Neural progenitor cell (in vitro differentiated cells): ENCODE data around the gene GULP1. TPM values are rescaled to one million over a fixed set of nuclear protein-coding genes. Genes with fewer than 3 reads are reported as not detected.

Source experiments
- DNase-seq: peaks from one replicate; pipeline ENCODE4 v3.0.0-alpha.2; 2016; ENCODE audit warnings: low spot score
- H2AFZ ChIP-seq: fragments of 200-600 bp; sonication (generic); replicated peaks from 2 replicates; pipeline ENCODE4 v1.6.1; 2016; ENCODE audit warnings: antibody characterized with exemption
- H3F3A ChIP-seq: fragments of 200-600 bp; sonication (generic); 2 replicates; pipeline ENCODE4 v1.6.1; 2016; ENCODE audit warnings: antibody characterized with exemption, low read depth
- H3K27ac ChIP-seq: fragments of 200-600 bp; sonication (generic); 2 replicates; pipeline ENCODE4 v1.5.1; 2016; ENCODE audit warnings: mild to moderate bottlenecking
- H3K27me3 ChIP-seq: fragments of 200-600 bp; sonication (generic); 2 replicates; pipeline ENCODE4 v1.6.1; 2016; ENCODE audit warnings: mild to moderate bottlenecking, moderate library complexity
- H3K36me3 ChIP-seq: fragments of 200-600 bp; sonication (generic); 2 replicates; pipeline ENCODE4 v1.5.1; 2016
- H3K4me1 ChIP-seq: fragments of 200-600 bp; sonication (generic); 2 replicates; pipeline ENCODE4 v1.6.1; 2016; ENCODE audit warnings: mixed run types
- H3K4me2 ChIP-seq: fragments of 200-600 bp; sonication (generic); 2 replicates; pipeline ENCODE4 v1.6.1; 2016
- H3K4me3 ChIP-seq: fragments of 200-600 bp; sonication (generic); 2 replicates; pipeline ENCODE4 v1.5.1; 2016
- H3K79me2 ChIP-seq: fragments of 200-600 bp; sonication (generic); 2 replicates; pipeline ENCODE4 v1.6.1; 2016; ENCODE audit warnings: low read depth
- H3K9ac ChIP-seq: fragments of 200-600 bp; sonication (generic); 2 replicates; pipeline ENCODE4 v1.6.1; 2016
- H3K9me3 ChIP-seq: fragments of 200-600 bp; sonication (generic); 2 replicates; pipeline ENCODE4 v1.5.1; 2016; ENCODE audit warnings: low read depth
- H4K20me1 ChIP-seq: fragments of 200-600 bp; sonication (generic); 2 replicates; pipeline ENCODE4 v1.6.1; 2016; ENCODE audit warnings: low read depth
- H3K27ac Mint-ChIP-seq: 3 replicates; pipeline ENCODE4 v1.8.0; 2021; ENCODE audit warnings: mixed read lengths
- H3K27me3 Mint-ChIP-seq: 2 replicates; pipeline ENCODE4 v1.8.0; 2022; ENCODE audit warnings: low read depth, mild to moderate bottlenecking, inconsistent platforms, moderate library complexity, mixed read lengths; ENCODE audit not compliant: insufficient read depth
- H3K36me3 Mint-ChIP-seq: 3 replicates; pipeline ENCODE4 v1.8.0; 2021; ENCODE audit warnings: mixed read lengths
- H3K4me1 Mint-ChIP-seq: 3 replicates; pipeline ENCODE4 v1.8.0; 2021; ENCODE audit warnings: mixed read lengths
- H3K4me3 Mint-ChIP-seq: 3 replicates; pipeline ENCODE4 v1.8.0; 2021; ENCODE audit warnings: mild to moderate bottlenecking, moderate library complexity, mixed read lengths
- H3K9me3 Mint-ChIP-seq: 3 replicates; pipeline ENCODE4 v1.8.0; 2020; ENCODE audit warnings: mixed read lengths
- CTCF ChIP-seq: fragments of 200-600 bp; sonication (generic); IDR thresholded peaks from 2 replicates; pipeline ENCODE4 v1.5.1; 2017; ENCODE audit warnings: antibody characterized with exemption, mild to moderate bottlenecking
- EZH2 ChIP-seq: fragments of 200-600 bp; sonication (generic); IDR thresholded peaks from 2 replicates; pipeline ENCODE4 v1.6.1; 2017; ENCODE audit warnings: antibody characterized with exemption, mild to moderate bottlenecking, moderate library complexity
- EZH2phosphoT487 ChIP-seq: fragments of 200-600 bp; sonication (generic); IDR thresholded peaks from 2 replicates; pipeline ENCODE4 v1.6.1; 2017; ENCODE audit warnings: antibody characterized with exemption
- microRNA counts: library from miRNA; unstranded; fragments of <30 nt; microRNA quantifications from one replicate; lab custom pipeline; 2016
- microRNA-seq: library from miRNA; unstranded; fragments of <30 nt; microRNA quantifications from one replicate; pipeline ENCODE4, GENCODE V29; 2016
- small RNA-seq: library from RNA; depleted of rRNA; stranded (forward); fragments of <200 nt; gene quantifications from one replicate; pipeline ENCODE3, GENCODE V24; 2015
- total RNA-seq: library from RNA; depleted of rRNA; stranded (reverse); fragments of >200 nt; gene quantifications from 2 replicates; pipeline ENCODE4 v1.2.3, GENCODE V29; 2015; ENCODE audit warnings: low replicate concordance

GULP1 gene
- total RNA-seq, 1 donor from 2014 or later: 154 TPM

DNA sequence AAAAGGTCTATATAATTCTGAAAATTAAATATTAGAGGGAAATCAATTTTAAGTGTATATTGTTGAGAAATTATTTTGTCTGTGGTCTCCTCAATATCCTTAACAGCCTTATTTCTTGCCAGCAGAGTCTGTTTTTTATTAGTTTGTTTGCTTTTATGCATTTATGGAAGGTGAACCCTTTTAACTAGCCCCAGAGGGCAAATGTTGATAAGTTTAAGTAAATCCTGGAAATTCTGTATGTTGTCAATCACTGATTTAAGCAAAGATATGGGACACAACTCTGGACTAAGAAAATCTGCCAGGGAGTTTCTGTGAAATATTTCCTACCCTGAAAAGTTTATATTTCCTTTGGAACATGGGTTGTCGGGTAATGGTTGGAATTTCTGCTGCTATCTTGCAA lies 343.0 kb downstream of the GULP1 start:
- TF ChIP-seq CTCF (no peak), EZH2phosphoT487 (no peak), EZH2 (no peak)
- peaks cover 17% of the 10 kb centered on the region for H3K4me1 Mint-ChIP-seq

More for the DNA sequence above, 343.0 kb downstream of the GULP1 start:
- Histone ChIP-seq H2AFZ (no peak overlapping the region), H3K9me3 (no peaks in the 10 kb centered on the region), H3K4me3 (no peak overlapping the region), H4K20me1 (no peaks in the 10 kb centered on the region), H3K79me2 (no peaks in the 10 kb centered on the region), H3K4me2 (no peak overlapping the region), H3K4me1 (peaks cover 9% of the 10 kb centered on the region), H3K9ac (no peak overlapping the region), H3K27ac (no peak overlapping the region), H3F3A (peaks cover 10% of the 10 kb centered on the region), H3K36me3 (no peaks in the 10 kb centered on the region), H3K27me3 (no peaks in the 10 kb centered on the region)
- H3K27me3 Mint-ChIP-seq: peaks cover 2% of the 10 kb centered on the region
- H3K36me3 Mint-ChIP-seq: no peaks in the 10 kb centered on the region
- no peak overlapping the region for H3K27ac Mint-ChIP-seq
- DNase-seq: no peak
- H3K9me3 Mint-ChIP-seq: no peaks in the 10 kb centered on the region
- H3K4me3 Mint-ChIP-seq: no peak overlapping the region

MicroRNAs within 50 kb of the gene (microRNA counts, 767-probe panel; counts per million panel counts)
- 460 counts per million, percentile 90 among the panel's probes with 10 or more counts for microRNA hsa-miR-561-3p (lab: Ali Mortazavi, UCI)

Small RNA genes within 50 kb of the gene (microRNA-seq; reads per million reads assigned to microRNA genes)
- gene MIR561: 0.91 reads per million

Small RNA genes within 50 kb of the gene (small RNA-seq; reads per million reads assigned to genes)
- gene MIR561: 0.32 reads per million, percentile 30 among the genes with 10 or more reads in this experiment
- gene RNA5SP114: not detected
